HG02970 (cell line): ENCODE results near the gene DNLZ.

Experiments
- ATAC-seq: cut with Tn5 transposase; IDR thresholded peaks from one replicate; pipeline ENCODE4 v1.9.1; 2021; ENCODE audit warnings: mild to moderate bottlenecking, moderate library complexity, moderate number of reproducible peaks; ENCODE audit not compliant: unreplicated experiment, low FRiP score

Gene DNLZ

GRCh38 chr9:136377341-136378169 is 14.0 kb upstream of the DNLZ start:
- no peak for ATAC-seq

GRCh38 chr9:136376457-136376856 is 12.9 kb upstream of the DNLZ start:
- no peak for ATAC-seq

GRCh38 chr9:136375096-136375495 is 11.6 kb upstream of the DNLZ start:
- no peak for ATAC-seq

GRCh38 chr9:136374183-136374575 is 10.6 kb upstream of the DNLZ start:
- no peak for ATAC-seq

GRCh38 chr9:136373300-136374182 is 10.0 kb upstream of the DNLZ start, which contains the start of gene CARD9:
Gene CARD9 (minus strand): TSS chr9:136373669. CDS start chr9:136372078, 1,591 bp downstream.
- ATAC-seq, result no peak

GRCh38 chr9:136372561-136373299 is 9.2 kb upstream of the DNLZ start:
- no peak for ATAC-seq

- ATAC-seq, result no peak
Observed at GRCh38 chr9:136372006-136372405, 8.5 kb upstream of the DNLZ start.

GRCh38 chr9:136371533-136371880 is 8.0 kb upstream of the DNLZ start:
- no peak for ATAC-seq

- no peak for ATAC-seq
Observed at GRCh38 chr9:136370687-136371532, 7.4 kb upstream of the DNLZ start.

- no peak for ATAC-seq
Observed at GRCh38 chr9:136370037-136370436, 6.5 kb upstream of the DNLZ start.

- ATAC-seq, result no peak
Observed at GRCh38 chr9:136368190-136368589, 4.6 kb upstream of the DNLZ start.

GRCh38 chr9:136367296-136368145 is 4.0 kb upstream of the DNLZ start:
- ATAC-seq, result no peak

- ATAC-seq, result no peak
Observed at GRCh38 chr9:136366826-136367225, 3.3 kb upstream of the DNLZ start.

- ATAC-seq, result no peak
Observed at GRCh38 chr9:136365775-136366222, 2.3 kb upstream of the DNLZ start.

- no peak for ATAC-seq
Observed at GRCh38 chr9:136364942-136365774, 1.6 kb upstream of the DNLZ start.

GRCh38 chr9:136363949-136364748 is 605 bp upstream of the DNLZ start:
- no peak for ATAC-seq

- ATAC-seq, result no peak
Observed at GRCh38 chr9:136362450-136362784, 1.1 kb downstream of the DNLZ start.
